ENCODE measurements around the gene DHX8. TPM values are rescaled to one million over a fixed set of nuclear protein-coding genes. Genes with fewer than 3 reads are reported as not detected.

The DHX8 gene
- total RNA-seq, 1 donor from 2014 or later: 71.9 TPM

GRCh38 chr17:43574896-43575525 lies 91.2 kb downstream of the DHX8 start:
- Mint-ChIP-seq H3K27me3 (ENCODE audit: unreplicated experiment) (peaks cover 7% of the 10 kb centered on the region), H3K4me1 (ENCODE audit: low read depth, unreplicated experiment) (peaks cover 23% of the 10 kb centered on the region), H3K27ac (ENCODE audit: unreplicated experiment) (no peak overlapping the region), H3K4me3 (ENCODE audit: unreplicated experiment) (no peak overlapping the region), H3K9me3 (ENCODE audit: unreplicated experiment) (peaks cover 2% of the 10 kb centered on the region), H3K36me3 (ENCODE audit: unreplicated experiment) (no peaks in the 10 kb centered on the region)
- no peak for TF ChIP-seq CTCF (IDR thresholded peaks at IDR 0.05; ENCODE audit: partially characterized antibody, unreplicated experiment)
- no peak for DNase-seq

Other genes starting within 250 kb of the DHX8 start
- gene RNU2-1, start 250.0 kb upstream of the DHX8 start, total RNA-seq (ENCODE audit: unreplicated experiment): 9,258 TPM
- gene ARL4D, start 85.0 kb upstream of the DHX8 start, total RNA-seq (ENCODE audit: unreplicated experiment): 100 TPM
- gene ETV4, start 62.4 kb downstream of the DHX8 start, total RNA-seq (ENCODE audit: unreplicated experiment): not detected
- not detected for gene MEOX1, start 177.9 kb downstream of the DHX8 start, total RNA-seq (ENCODE audit: unreplicated experiment)